GM12892 (cell line): ENCODE measurements around the gene ADRA2B.

ENCODE experiments used
- POLR2A ChIP-seq: IDR thresholded peaks from 2 replicates; pipeline ENCODE4 v1.6.1; 2011; ENCODE audit warnings: low read depth, low read length, control low read depth
- POLR2AphosphoS5 ChIP-seq: IDR thresholded peaks from 2 replicates; pipeline ENCODE4 v1.6.1; 2011; ENCODE audit warnings: low read depth, low read length, control low read depth
- TAF1 ChIP-seq: IDR thresholded peaks from 2 replicates; pipeline ENCODE4 v1.6.1; 2011; ENCODE audit warnings: low read depth, mild to moderate bottlenecking, control low read depth, low read length, borderline replicate concordance

GRCh38 chr2:96099861-96100798 lies 16.2 kb downstream of the ADRA2B start:
- TF ChIP-seq POLR2A (no peak), POLR2AphosphoS5 (no peak), TAF1 (no peak)
